Activated naive CD8-positive, alpha-beta T cell treated with anti-CD3 and anti-CD28 coated beads, Interleukin-2, amount 50 U/mL, for 24 hours (primary cell): ENCODE data around the gene AMZ1.
A peak's percentile ranks its signal among the peaks of the same experiment; 100 is the strongest.
"Not testable (repeated sequence)": the region's sequence is repeated elsewhere in the genome, so short reads cannot be mapped to it uniquely, and the experiment has no call there.

ENCODE experiments used
- ATAC-seq: fragments of 150-1000 bp; cut with Tn5 transposase; one replicate; pipeline ENCODE4 v1.10.0; 2021
- DNase-seq: peaks from one replicate; pipeline ENCODE4 v3.0.0; 2021
- H3K27ac Mint-ChIP-seq: one replicate; pipeline ENCODE4 v1.8.0; 2021; ENCODE audit warnings: mild to moderate bottlenecking, mixed read lengths
- H3K27me3 Mint-ChIP-seq: one replicate; pipeline ENCODE4 v1.8.0; 2021; ENCODE audit warnings: mixed read lengths
- H3K36me3 Mint-ChIP-seq: one replicate; pipeline ENCODE4 v1.8.0; 2021; ENCODE audit warnings: low read depth, mixed read lengths
- H3K4me1 Mint-ChIP-seq: one replicate; pipeline ENCODE4 v1.8.0; 2021; ENCODE audit warnings: mixed read lengths
- H3K4me3 Mint-ChIP-seq: one replicate; pipeline ENCODE4 v1.8.0; 2021; ENCODE audit warnings: mild to moderate bottlenecking, moderate library complexity, mixed read lengths
- H3K9me3 Mint-ChIP-seq: one replicate; pipeline ENCODE4 v1.8.0; 2021; ENCODE audit warnings: mixed read lengths

Gene AMZ1

GRCh38 chr7:2735744-2736143 lies 47.7 kb downstream of the AMZ1 start:
- no peaks in the 10 kb centered on the region for H3K27me3 Mint-ChIP-seq
- H3K4me3 Mint-ChIP-seq = no peak overlapping the region
- DNase-seq = no peak
- H3K36me3 Mint-ChIP-seq = peaks cover 7% of the 10 kb centered on the region
- peaks cover 41% of the 10 kb centered on the region for H3K4me1 Mint-ChIP-seq
- H3K9me3 Mint-ChIP-seq = no peaks in the 10 kb centered on the region
- ATAC-seq = no peak
- no peak overlapping the region for H3K27ac Mint-ChIP-seq

- Mint-ChIP-seq H3K4me1 (peaks cover 41% of the 10 kb centered on the region), H3K9me3 (no peaks in the 10 kb centered on the region), H3K27ac (no peak overlapping the region), H3K36me3 (peaks cover 7% of the 10 kb centered on the region), H3K27me3 (no peaks in the 10 kb centered on the region), H3K4me3 (no peak overlapping the region)
- ATAC-seq (no peak), DNase-seq (no peak)
Observed at GRCh38 chr7:2736411-2736914, 48.5 kb downstream of the AMZ1 start.

- not testable (repeated sequence) for DNase-seq, H3K9me3 Mint-ChIP-seq, H3K36me3 Mint-ChIP-seq, H3K27me3 Mint-ChIP-seq, ATAC-seq, H3K4me3 Mint-ChIP-seq, H3K27ac Mint-ChIP-seq
- H3K4me1 Mint-ChIP-seq = peaks cover 36% of the 10 kb centered on the region
Observed at GRCh38 chr7:2737005-2737743, 49.2 kb downstream of the AMZ1 start.

- Mint-ChIP-seq H3K4me3 (no peak overlapping the region), H3K4me1 (peaks cover 34% of the 10 kb centered on the region), H3K27ac (no peak overlapping the region), H3K36me3 (peaks cover 4% of the 10 kb centered on the region), H3K9me3 (no peaks in the 10 kb centered on the region), H3K27me3 (no peaks in the 10 kb centered on the region)
- DNase-seq (no peak), ATAC-seq (no peak)
Observed at GRCh38 chr7:2737771-2738540, 50.0 kb downstream of the AMZ1 start.

- Mint-ChIP-seq H3K27me3 (no peaks in the 10 kb centered on the region), H3K36me3 (no peaks in the 10 kb centered on the region), H3K4me3 (no peak overlapping the region), H3K27ac (no peak overlapping the region), H3K9me3 (no peaks in the 10 kb centered on the region), H3K4me1 (peaks cover 25% of the 10 kb centered on the region)
- DNase-seq (no peak), ATAC-seq (no peak)
Observed at GRCh38 chr7:2738766-2739549, 51.0 kb downstream of the AMZ1 start.

- not testable (repeated sequence) for H3K4me3 Mint-ChIP-seq
Observed at GRCh38 chr7:2743523-2744185, 55.7 kb downstream of the AMZ1 start.

GRCh38 chr7:2748684-2749083 lies 60.7 kb downstream of the AMZ1 start:
- not testable (repeated sequence) for ATAC-seq, H3K27ac Mint-ChIP-seq, H3K9me3 Mint-ChIP-seq

More at GRCh38 chr7:2743523-2744185, 55.7 kb downstream of the AMZ1 start:
- not testable (repeated sequence) for H3K4me1 Mint-ChIP-seq, H3K27me3 Mint-ChIP-seq, DNase-seq, H3K36me3 Mint-ChIP-seq, ATAC-seq, H3K9me3 Mint-ChIP-seq, H3K27ac Mint-ChIP-seq

GRCh38 chr7:2750004-2750407 lies 62.0 kb downstream of the AMZ1 start:
- Mint-ChIP-seq H3K36me3 (peaks cover 20% of the 10 kb centered on the region), H3K9me3 (peaks cover under 1% of the 10 kb centered on the region), H3K4me3 (no peak overlapping the region), H3K27me3 (no peaks in the 10 kb centered on the region), H3K4me1 (peaks cover 7% of the 10 kb centered on the region), H3K27ac (no peak overlapping the region)
- ATAC-seq (no peak), DNase-seq (no peak)

More at GRCh38 chr7:2748684-2749083, 60.7 kb downstream of the AMZ1 start:
- Mint-ChIP-seq H3K36me3 (peaks cover 16% of the 10 kb centered on the region), H3K4me1 (peaks cover 13% of the 10 kb centered on the region)
- not testable (repeated sequence) for DNase-seq, H3K27me3 Mint-ChIP-seq, H3K4me3 Mint-ChIP-seq

GRCh38 chr7:2751086-2751485 lies 63.1 kb downstream of the AMZ1 start:
- no peaks in the 10 kb centered on the region for H3K9me3 Mint-ChIP-seq
- no peaks in the 10 kb centered on the region for H3K27me3 Mint-ChIP-seq
- ATAC-seq = no peak
- DNase-seq = no peak
- H3K27ac Mint-ChIP-seq = no peak overlapping the region
- no peak overlapping the region for H3K4me3 Mint-ChIP-seq
- peaks cover 29% of the 10 kb centered on the region for H3K36me3 Mint-ChIP-seq
- H3K4me1 Mint-ChIP-seq = peaks cover 6% of the 10 kb centered on the region

GRCh38 chr7:2753148-2753547 lies 65.1 kb downstream of the AMZ1 start:
- ATAC-seq (no peak), DNase-seq (no peak)
- Mint-ChIP-seq H3K36me3 (peaks cover 33% of the 10 kb centered on the region), H3K4me1 (peaks cover 22% of the 10 kb centered on the region), H3K27ac (no peak overlapping the region), H3K4me3 (no peak overlapping the region), H3K9me3 (no peaks in the 10 kb centered on the region), H3K27me3 (no peaks in the 10 kb centered on the region)

- H3K27ac Mint-ChIP-seq = no peak overlapping the region
Observed at GRCh38 chr7:2754086-2754485, 66.1 kb downstream of the AMZ1 start.

GRCh38 chr7:2754912-2755311 lies 66.9 kb downstream of the AMZ1 start:
- Mint-ChIP-seq H3K27ac (no peak overlapping the region), H3K36me3 (peaks cover 29% of the 10 kb centered on the region), H3K4me3 (no peak overlapping the region), H3K27me3 (no peaks in the 10 kb centered on the region), H3K4me1 (peaks cover 37% of the 10 kb centered on the region), H3K9me3 (no peaks in the 10 kb centered on the region)
- no peak for ATAC-seq
- no peak for DNase-seq

More at GRCh38 chr7:2754086-2754485, 66.1 kb downstream of the AMZ1 start:
- H3K36me3 Mint-ChIP-seq = peaks cover 32% of the 10 kb centered on the region
- ATAC-seq = no peak
- no peak overlapping the region for H3K4me3 Mint-ChIP-seq
- H3K4me1 Mint-ChIP-seq = peaks cover 30% of the 10 kb centered on the region
- no peak for DNase-seq
- H3K27me3 Mint-ChIP-seq = no peaks in the 10 kb centered on the region
- H3K9me3 Mint-ChIP-seq = no peaks in the 10 kb centered on the region

GRCh38 chr7:2755531-2755930 lies 67.5 kb downstream of the AMZ1 start:
- DNase-seq = no peak
- H3K4me1 Mint-ChIP-seq = peaks cover 42% of the 10 kb centered on the region
- H3K27ac Mint-ChIP-seq = no peak overlapping the region
- no peak overlapping the region for H3K4me3 Mint-ChIP-seq
- no peak for ATAC-seq
- H3K27me3 Mint-ChIP-seq = no peaks in the 10 kb centered on the region
- H3K36me3 Mint-ChIP-seq = peaks cover 28% of the 10 kb centered on the region
- no peaks in the 10 kb centered on the region for H3K9me3 Mint-ChIP-seq

- ATAC-seq = peak; percentile 2
- H3K36me3 Mint-ChIP-seq = peaks cover 27% of the 10 kb centered on the region
- H3K27me3 Mint-ChIP-seq = no peaks in the 10 kb centered on the region
- peaks cover 44% of the 10 kb centered on the region for H3K4me1 Mint-ChIP-seq
- H3K4me3 Mint-ChIP-seq = peak overlapping the region; percentile 63
- peak overlapping the region; percentile 97 for H3K27ac Mint-ChIP-seq
- no peaks in the 10 kb centered on the region for H3K9me3 Mint-ChIP-seq
- no peak for DNase-seq
Observed at GRCh38 chr7:2757361-2757903, 69.4 kb downstream of the AMZ1 start.
